IPS-11a (cell line): ENCODE measurements around the gene FXYD3.

Experiments
- H3K4me3 ChIP-seq: one replicate; pipeline ENCODE4 v1.5.1; 2013; ENCODE audit warnings: low read depth, low read length, control low read depth

FXYD3 gene

GRCh38 chr19:35105411-35106290 is 10.0 kb upstream of the FXYD3 start:
- H3K4me3 ChIP-seq = no peak overlapping the region

- H3K4me3 ChIP-seq = no peak overlapping the region
These were observed 9.4 kb upstream of the FXYD3 start for GRCh38 chr19:35106291-35106583.

- H3K4me3 ChIP-seq = no peak overlapping the region
These were observed 8.6 kb upstream of the FXYD3 start for GRCh38 chr19:35106898-35107541.

DNA sequence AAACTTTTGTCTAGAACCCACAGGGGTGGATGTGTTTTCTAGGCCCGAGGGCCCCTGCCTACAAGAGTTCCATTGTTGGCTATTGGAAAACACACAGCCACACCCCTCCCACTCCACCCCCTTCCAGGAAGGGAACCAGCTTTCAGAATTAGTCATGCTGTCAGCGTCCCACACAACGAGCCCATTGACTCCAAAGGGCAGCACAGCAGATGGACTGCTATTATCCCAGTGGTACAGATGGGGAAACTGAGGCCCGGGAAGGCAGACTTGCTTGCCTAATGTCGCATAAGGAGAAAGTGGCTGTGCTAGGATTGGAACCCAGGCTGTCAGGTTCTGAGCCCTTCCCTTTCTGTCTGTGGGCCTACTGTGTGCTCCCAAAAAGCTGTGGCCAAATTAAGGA is 8.1 kb upstream of the FXYD3 start:
- H3K4me3 ChIP-seq = no peak overlapping the region

GRCh38 chr19:35108730-35109129 is 6.9 kb upstream of the FXYD3 start:
- no peak overlapping the region for H3K4me3 ChIP-seq

GRCh38 chr19:35109395-35110112 is 6.1 kb upstream of the FXYD3 start:
- H3K4me3 ChIP-seq = no peak overlapping the region

DNA sequence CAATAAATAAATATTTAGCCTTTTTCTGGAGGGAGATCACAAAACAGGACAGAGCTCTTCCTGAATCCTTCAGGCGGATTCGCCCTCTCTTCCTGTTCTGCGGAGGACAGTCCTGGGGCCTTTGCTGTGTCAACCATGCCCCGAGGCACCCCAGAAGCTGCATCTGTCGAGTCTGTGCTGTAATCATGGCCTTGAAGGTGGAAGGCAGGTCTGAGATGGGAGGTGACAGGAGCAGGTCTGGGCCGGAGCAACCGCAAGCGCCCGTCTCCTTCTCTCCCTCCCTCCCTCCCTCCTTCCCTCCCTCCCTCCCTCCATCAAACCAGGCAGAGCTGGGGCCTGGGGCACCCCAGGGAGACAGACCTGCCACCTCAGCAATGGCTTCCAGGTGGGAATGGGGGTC is 4.6 kb upstream of the FXYD3 start:
- no peak overlapping the region for H3K4me3 ChIP-seq

DNA sequence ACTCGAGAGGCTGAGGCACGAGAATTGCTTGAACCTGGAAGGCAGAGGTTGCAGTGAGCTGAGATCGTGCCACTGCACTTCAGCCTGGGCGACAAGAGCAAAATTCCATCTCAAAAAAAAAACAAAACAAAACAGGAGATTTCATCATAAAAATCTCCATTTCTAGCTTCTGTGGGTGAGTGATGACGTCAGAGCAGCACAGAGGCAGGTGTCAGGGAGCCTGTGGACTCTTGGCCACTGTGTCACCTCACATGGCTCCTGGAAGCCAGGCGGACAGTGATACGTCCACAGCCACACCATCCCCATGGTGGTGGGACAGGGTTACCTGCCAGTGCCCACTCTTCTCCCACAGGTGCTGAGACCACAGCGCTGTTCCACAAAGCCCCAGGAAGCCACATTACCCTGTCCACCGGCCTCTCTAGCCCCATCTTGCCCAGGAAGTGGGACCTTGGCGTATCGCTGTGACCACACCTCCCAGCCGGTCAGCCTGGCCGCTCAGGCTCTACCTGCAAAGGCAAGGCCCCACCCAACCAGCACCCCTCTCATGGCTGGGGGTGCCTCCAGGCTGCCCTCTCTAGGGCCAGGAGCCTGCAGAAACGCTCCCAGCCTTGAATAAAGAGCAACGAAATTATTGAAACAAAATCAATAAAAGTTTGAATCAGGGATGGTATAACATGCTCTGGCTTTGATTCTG is 2.5 kb upstream of the FXYD3 start:
- no peak overlapping the region for H3K4me3 ChIP-seq

DNA sequence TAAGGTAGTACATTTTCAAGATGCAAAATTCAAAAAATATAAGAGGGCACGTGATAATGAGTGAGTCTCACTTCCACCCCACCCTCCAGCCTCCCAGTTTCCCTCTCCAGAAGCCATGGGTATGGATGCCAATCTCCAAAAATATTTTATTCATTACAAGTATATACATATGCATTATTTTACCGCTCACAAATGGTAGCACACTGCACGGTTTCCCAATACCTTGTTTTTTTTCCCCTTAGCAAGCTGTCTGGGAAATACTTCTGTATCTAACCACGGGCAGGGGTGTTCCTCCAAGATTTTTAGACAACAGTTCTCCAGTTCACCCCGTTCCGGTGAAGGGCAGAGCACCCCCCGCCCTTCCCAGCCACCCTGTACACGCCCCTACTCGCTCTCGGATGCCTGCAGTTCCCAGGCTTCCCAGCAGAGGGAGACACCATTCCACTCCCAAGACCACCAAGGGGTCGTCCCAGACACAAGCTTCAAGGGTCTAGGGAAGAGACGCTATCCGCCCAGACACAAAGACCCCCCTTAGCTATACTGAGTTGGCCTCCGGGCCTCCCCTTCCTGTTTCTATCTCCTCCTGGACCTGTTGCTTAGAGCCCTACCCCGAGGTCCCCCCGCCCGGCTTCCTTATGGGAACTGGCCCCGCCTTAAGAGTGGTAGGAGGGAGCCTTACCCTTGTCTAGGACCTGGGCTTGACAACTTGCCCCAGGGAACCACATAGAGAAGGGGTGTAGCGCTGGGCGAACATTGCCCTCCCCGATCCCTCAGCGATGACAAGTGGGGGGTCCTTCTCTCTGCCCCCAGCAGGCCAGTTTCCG is 1.1 kb upstream of the FXYD3 start:
- no peak overlapping the region for H3K4me3 ChIP-seq

DNA sequence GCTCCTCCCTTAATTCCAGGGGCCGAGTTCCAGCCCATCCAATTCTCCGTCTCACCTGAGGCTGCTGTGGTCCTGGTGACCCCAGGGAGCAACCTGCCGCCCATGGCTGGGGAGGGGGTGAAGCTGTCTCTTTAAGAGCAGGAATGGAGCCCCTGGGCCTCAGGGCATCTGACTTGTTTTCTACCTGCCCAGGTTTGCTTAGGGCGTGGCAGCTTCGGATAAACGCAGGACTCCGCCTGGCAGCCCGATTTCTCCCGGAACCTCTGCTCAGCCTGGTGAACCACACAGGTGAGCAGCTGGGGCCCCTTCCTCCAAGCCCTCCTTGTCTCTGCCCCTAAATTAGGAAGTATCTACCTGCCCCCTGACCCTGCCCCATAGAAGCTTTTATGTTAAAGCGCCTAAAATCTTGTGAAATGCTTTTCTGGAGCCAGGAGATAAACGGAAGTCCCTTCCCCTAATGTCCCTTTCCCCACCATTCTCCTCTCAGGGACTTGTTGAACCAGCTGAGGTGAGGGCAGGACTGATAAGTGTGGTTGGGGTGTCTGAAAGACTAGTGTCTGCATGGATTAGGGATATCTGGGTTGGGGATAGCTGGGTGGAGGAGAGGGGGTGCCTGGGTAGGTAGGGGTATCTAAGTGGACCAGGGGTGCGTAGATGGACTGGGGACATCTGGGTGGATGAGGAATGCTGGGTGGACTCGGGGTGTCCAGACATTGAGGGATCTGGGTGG is 614 bp downstream of the FXYD3 start:
- H3K4me3 ChIP-seq = no peak overlapping the region

- no peak overlapping the region for H3K4me3 ChIP-seq
These were observed 1.5 kb downstream of the FXYD3 start for GRCh38 chr19:35117116-35117515.

DNA sequence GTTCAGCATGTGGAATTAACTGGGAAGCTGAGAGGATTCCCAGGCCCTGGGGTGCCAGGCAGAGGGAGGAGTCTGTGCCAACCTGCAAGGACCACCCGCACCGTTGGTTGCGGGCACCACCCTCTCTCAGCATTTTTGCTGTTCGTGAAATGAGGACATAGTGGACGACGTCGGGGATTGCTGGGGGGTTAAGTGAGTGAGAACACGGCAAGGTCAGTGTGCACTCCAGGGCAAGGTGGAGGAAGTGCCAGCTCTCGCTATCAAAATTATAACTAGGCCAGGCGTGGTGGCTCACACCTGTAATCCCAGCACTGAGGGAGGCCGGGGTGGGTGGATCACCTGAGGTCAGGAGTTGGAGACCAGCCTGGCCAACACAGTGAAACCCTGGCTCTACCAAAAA is 2.2 kb downstream of the FXYD3 start:
- no peak overlapping the region for H3K4me3 ChIP-seq

GRCh38 chr19:35118268-35119020 is 2.8 kb downstream of the FXYD3 start:
- no peak overlapping the region for H3K4me3 ChIP-seq

DNA sequence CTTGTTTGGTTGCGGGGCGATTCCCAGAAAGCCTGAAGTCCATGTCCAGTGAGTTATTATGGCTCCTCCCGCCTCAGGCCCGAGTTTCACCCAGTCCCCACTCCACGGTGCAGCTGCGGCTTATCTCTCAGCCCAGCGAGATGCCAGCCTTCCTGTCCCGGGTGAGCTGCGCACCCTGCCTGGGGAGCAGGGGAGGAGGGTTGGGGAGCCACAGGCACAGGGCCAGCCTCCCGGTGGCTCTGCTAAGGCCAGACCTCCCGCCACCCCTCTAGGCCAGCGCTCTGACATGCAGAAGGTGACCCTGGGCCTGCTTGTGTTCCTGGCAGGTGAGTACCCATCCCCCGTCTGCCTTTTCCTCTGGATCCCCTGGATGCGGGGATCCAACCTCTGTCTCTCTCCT is 3.5 kb downstream of the FXYD3 start:
- H3K4me3 ChIP-seq = no peak overlapping the region

DNA sequence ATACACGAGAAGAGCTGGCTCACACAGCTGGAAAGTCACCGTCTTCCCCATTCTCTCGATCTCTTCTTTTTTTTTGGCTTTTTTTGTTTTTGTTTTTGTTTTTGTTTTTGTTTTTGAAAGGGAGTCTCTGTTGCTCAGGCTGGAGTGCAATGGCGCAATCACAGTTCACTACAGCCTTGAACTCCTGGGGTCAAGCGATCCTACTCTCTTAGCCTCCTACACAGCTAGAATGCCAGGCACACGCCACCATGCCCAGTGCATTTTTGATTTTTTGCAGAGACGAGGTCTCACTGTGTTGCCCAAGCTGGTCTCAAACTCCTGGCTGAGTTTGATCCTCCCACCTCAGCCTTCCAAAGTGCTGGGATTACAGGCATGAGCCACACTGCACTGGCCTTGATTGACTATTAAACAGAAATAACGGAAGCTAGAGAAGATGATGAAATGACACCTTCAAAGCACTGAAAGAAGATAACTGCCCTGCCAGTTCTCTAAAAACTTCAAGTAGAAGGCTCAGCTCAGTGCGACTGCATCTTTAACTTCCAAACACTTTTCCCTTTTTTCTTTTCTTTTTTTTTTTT is 4.0 kb downstream of the FXYD3 start:
- no peak overlapping the region for H3K4me3 ChIP-seq

DNA sequence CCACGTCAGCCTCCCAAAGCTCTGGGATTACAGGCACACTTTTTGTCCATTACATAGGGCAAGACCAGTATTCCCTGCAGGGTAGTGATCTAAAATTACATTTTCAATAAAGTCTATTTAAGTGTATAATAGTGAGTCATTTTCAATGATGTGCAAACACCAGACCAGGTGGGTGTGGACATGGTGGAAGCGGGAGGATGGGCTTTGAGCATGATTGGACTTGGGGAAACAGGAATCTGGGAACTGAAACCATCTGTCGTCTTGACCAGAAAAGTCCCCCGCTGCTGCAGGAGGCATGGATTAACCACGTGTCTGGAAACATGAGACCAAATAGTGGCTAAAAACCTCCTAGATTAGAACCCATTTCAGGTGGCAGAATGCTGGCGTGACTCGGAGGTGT is 4.9 kb downstream of the FXYD3 start:
- H3K4me3 ChIP-seq = no peak overlapping the region

DNA sequence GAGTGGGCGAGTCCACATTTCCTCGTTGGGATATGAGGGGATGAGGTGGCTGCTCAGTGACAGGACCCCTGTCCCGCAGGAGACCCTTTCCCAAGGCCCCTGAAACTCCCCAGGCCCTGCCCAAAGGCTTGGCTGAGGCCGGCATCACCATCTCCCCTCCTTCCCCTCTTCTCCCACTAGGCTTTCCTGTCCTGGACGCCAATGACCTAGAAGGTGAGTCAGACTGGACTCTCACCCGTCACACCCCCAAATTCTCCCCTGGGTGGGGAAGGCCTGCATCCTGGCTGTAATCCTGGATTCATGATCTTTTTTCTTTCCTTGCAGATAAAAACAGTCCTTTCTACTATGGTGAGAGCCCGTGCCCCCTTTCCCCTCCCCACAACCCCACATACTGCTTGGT is 5.3 kb downstream of the FXYD3 start:
- no peak overlapping the region for H3K4me3 ChIP-seq

DNA sequence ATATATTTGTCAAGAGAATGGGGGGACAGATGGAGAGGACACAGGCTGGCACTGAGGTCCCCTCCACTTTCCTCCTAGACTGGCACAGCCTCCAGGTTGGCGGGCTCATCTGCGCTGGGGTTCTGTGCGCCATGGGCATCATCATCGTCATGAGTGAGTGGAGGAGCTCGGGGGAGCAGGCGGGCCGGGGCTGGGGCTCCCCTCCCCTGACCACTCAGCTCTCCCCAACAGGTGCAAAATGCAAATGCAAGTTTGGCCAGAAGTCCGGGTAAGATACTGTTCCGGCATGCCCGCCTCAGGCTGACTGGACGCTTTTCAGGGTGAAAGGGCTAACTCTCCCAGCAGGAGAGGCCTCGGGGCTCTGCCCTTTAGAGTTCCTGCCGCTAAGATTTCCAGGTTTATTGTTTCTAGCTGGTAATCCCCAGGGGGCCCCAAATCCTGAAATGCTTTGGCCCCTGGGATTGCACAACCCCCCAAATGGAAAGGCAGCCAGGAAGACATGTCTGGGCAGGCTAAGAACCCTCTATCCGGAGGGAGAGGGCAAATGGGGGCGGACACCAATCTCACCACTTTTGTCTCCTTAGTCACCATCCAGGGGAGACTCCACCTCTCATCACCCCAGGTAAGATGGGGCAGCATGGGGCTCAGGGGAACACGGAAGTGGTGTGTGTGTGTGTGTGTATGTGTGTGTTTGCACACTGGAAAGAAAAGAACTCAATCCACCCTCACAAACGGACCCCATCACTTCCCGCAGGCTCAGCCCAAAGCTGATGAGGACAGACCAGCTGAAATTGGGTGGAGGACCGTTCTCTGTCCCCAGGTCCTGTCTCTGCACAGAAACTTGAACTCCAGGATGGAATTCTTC is 7.3 kb downstream of the FXYD3 start:
- H3K4me3 ChIP-seq = no peak overlapping the region
